Activated CD4-positive, CD25-positive, alpha-beta regulatory T cell treated with anti-CD3 and anti-CD28 coated beads, Interleukin-2, amount 50 U/mL, for 16 hours (primary cell): ENCODE measurements around the gene GPR162.
"Not testable (repeated sequence)": the region's sequence is repeated elsewhere in the genome, so short reads cannot be mapped to it uniquely, and the experiment has no call there.

Source experiments
- DNase-seq: peaks from one replicate; pipeline ENCODE4 v3.0.0-alpha.2; 2020; ENCODE audit warnings: low read depth, low spot score

Gene GPR162

DNA sequence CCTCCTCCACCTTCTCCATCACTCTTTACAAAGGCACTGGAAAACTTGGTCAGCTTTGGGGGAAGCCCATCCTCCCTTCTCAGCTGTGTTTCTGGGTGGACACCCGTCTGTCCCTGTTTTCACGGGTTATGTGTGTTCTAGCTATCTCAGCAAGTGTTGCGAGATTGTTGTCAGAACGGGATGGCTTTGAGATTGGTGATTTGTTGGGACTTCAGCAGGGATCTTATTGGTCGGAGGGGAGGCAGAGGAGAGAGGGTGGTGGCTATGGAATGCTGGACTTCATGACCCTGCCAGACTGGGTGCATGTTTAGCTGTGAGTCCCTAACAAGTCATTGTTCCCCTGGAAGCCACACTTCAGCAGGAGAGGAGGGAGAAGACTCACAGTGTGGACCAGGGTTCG is 32.4 kb downstream of the GPR162 start:
- DNase-seq, result no peak

DNA sequence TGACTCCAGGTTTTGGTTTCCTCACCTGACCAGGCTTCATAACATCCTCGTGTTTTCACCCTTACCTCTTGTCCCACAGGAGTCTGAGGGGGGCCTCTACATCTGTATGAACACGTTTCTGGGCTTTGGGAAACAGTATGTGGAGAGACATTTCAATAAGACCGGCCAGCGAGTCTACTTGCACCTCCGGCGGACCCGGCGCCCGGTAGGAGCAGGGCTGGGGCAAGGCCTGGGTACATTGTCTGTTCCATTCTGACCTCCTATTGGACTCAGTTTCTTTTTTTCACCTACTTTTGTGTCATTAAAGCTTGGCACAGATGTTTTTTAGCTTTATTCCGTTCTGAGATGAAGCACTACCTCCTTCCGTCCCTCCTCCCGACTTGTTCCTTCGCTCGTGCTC is 33.7 kb downstream of the GPR162 start:
- no peak for DNase-seq

DNA sequence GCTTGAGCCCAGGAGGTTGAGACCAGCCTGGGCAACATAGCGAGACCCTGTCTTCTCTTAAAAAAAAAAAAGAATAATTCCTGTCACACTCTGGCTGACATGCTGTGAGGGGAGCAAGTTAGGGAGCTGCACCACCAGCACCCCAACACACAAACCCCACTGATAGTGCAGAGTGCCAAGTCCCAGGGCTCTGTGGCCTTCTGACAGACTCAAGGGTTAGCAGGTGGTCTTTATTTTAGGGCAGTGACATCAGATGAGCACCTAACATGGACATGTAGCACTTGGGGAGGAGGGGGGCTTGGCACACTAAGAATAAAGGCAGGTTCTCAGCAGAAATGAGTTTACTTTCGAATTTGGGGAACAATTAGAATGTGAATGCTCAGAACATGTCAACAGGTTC is 37.2 kb downstream of the GPR162 start:
- no peak for DNase-seq

DNA sequence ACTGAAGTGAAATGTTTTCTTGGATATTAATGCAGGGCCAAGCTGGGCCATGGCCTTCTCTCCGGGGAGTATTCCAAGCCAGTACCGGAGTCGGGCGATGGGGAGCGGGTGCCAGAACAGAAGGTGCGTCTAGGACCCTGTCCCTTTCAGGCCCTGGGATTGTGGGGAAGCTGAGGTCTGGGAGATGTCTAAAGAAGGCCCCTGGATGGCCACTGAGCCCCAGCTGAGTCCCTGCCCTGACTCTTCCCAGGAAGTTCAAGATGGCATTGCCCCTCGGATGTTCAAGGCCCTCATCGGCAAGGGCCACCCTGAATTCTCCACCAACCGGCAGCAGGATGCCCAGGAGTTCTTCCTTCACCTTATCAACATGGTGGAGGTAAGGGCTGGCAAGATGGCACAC is 38.5 kb downstream of the GPR162 start:
- no peak for DNase-seq

DNA sequence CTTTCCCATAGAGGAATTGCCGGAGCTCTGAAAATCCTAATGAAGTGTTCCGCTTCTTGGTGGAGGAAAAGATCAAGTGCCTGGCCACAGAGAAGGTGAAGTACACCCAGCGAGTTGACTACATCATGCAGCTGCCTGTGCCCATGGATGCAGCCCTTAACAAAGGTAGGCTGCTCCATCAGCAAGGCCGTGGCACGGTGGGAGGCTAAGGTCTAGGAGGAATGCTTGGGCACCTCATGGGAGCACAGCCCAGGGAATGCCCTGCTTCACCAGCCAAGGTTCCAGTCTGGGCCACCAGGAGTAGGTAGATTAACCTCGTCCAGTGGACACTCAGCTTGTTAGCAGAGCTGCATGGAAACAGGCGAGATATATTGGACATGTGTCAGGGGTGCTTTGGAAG is 39.3 kb downstream of the GPR162 start:
- DNase-seq, result no peak

DNA sequence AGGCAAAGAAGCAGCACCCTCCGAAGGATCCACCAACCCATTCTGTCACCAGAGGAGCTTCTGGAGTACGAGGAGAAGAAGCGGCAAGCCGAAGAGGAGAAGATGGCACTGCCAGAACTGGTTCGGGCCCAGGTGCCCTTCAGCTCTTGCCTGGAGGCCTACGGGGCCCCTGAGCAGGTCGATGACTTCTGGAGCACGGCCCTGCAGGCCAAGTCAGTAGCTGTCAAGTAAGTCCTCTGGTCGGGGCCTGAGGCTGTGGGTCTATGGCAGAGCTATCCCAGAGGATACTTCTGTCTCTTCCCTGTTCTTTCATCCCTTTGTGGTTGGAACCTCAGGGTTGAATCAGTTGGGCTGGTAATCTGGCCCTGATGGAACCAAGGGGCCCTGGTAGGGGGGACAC is 39.8 kb downstream of the GPR162 start:
- DNase-seq, result no peak

DNA sequence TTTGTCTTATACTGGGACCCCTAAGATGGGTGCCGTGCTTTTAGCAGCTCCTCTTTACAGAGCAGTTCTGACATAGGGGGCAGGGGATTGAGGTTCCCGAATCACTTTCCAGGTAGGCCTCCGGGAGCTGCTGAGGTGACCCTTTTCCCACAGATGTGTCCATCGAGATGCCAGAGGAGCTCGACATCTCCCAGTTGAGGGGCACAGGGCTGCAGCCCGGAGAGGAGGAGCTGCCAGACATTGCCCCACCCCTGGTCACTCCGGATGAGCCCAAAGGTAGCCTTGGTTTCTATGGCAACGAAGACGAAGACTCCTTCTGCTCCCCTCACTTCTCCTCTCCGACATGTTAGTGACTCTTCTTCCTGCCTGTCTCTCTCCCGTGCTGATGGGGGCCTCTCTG is 41.4 kb downstream of the GPR162 start:
- no peak for DNase-seq

DNA sequence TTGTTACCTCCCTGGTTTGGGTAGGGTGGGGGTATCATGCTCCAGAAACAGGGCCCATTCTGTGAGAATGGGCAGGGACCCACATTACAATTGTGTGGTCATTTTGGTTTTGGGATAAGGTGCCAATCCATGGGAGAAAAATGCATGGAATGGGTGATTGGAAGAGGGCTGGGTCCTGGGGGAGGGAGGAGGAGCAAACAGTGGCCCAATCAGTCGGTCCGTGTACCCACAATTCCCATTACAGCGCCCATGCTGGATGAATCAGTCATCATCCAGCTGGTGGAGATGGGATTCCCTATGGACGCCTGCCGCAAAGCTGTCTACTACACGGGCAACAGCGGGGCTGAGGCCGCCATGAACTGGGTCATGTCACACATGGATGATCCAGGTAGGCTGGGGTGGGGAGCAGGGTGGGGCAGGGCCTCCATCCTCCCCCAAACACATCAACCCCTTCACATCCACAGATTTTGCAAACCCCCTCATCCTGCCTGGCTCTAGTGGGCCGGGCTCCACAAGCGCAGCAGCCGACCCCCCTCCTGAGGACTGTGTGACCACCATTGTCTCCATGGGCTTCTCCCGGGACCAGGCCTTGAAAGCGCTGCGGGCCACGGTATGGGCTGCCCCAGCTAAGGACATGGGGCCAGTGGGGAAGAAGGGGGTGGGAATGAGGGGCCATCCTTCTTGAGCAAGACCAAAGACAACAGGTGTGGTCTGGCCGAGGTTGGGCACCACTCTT is 42.1 kb downstream of the GPR162 start:
- DNase-seq, result no peak

DNA sequence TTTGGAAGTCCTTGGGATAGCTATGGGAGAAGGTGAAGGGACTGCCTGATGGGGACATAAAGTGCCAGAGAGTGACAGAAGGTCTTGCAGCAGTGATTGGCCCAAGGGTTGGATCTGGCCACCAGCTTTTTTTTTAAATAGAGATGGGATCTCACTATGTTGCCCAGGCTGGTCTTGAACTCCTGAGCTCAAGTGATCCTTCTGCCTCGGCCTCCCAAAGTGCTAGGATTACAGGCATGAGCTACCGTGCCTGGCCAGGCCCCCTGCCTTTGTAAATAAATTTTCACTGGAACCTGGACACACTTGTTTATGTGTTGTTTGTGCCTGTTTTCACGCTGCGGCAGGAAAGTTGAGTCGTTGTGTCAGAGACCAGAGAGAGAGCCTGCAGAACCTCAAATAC is 43.7 kb downstream of the GPR162 start:
- DNase-seq, result not testable (repeated sequence)

DNA sequence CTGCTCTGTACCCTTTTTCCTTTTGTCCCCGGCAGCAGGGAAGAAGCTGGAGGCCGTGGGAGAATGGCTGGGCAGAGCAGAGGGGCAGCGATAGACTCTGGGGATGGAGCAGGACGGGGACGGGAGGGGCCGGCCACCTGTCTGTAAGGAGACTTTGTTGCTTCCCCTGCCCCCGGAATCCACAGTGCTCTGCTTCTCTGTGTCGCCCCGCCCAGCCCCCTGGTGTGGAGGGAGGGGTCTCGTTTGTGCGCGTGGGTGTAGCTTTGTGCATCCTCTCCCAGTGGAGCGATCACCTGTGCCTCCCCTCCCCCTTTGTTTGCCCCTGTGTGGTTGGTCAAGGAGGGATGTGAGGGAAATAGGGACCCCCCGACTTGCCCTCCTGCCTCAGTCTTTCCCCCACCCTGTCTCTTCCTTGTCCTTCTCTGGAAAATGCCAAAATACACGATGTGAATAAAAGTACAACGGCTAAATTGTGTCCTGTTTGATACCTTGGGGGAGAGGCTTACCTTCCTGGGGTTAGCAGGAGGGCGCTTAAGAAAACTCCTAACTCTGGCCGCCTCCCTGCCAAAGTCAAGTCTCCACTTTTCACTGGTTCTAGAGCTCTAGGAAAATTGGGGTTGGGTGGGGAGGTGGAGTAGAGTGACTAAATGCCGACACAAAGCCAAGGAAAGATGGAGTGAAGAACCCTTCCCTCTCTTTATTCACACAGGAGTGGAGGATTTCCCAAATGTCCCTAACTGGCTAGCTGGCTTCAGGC is 44.7 kb downstream of the GPR162 start:
- no peak for DNase-seq

DNA sequence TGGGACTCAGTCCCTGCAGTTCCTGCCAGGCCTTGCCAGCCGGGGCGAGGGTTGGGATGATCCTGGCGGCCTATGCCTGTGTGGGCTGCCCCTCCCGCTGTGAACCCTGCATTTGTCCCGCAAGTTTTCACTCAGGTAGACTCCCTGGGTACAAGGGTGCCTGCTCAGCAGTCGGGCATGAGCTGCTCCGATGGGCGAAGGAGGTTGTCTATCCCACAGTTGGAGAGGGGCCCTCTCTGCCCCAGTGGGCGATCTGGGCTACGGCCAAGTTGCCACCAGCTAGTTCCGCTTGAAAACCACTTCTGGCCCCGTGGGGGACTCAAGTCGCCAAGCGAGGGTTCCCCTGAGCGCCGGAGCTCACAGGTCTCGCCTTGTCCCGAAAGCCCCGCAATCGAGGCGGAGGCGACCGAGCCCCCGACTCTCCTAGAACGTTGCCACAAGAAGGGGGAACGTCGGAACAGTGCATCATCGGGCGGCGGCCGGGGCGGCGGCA is 45.3 kb downstream of the GPR162 start:
- DNase-seq, result no peak

DNA sequence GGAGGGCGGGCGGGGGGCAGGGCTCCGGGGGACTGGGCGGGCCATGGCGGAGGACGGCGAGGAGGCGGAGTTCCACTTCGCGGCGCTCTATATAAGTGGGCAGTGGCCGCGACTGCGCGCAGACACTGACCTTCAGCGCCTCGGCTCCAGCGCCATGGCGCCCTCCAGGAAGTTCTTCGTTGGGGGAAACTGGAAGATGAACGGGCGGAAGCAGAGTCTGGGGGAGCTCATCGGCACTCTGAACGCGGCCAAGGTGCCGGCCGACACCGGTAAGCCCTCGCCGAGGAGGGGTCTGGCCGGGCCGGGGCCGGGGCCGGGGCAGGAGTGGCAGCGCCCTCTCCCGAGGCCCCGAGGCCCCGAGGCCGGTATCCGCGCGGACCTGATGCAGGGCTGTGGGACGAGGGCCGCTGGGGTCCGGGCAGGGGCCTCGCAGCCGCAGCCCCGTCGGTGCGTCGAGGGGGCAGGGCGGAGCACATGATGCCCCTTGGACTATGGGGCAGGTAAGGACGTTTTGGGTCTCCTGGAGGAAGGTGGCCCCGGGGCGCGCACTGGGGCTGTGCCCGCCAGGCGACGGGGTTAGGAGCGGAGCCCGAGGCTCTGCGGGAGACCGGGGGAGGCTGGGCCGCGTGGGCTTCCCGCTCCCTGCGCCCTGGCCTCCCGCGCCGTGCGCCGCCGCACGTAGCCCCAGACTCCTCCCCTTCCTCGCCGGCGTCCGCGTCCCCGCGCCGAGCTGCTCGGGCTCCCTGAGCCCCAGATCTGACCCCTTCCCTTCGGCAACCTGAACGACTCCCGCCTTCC is 46.0 kb downstream of the GPR162 start, which contains the start of gene TPI1:
Gene TPI1, plus strand, starts transcription at position 119 of the 798 bp plus-strand sequence. Its CDS starts 36 bp downstream, at position 155.
- peak; percentile 55 for DNase-seq

DNA sequence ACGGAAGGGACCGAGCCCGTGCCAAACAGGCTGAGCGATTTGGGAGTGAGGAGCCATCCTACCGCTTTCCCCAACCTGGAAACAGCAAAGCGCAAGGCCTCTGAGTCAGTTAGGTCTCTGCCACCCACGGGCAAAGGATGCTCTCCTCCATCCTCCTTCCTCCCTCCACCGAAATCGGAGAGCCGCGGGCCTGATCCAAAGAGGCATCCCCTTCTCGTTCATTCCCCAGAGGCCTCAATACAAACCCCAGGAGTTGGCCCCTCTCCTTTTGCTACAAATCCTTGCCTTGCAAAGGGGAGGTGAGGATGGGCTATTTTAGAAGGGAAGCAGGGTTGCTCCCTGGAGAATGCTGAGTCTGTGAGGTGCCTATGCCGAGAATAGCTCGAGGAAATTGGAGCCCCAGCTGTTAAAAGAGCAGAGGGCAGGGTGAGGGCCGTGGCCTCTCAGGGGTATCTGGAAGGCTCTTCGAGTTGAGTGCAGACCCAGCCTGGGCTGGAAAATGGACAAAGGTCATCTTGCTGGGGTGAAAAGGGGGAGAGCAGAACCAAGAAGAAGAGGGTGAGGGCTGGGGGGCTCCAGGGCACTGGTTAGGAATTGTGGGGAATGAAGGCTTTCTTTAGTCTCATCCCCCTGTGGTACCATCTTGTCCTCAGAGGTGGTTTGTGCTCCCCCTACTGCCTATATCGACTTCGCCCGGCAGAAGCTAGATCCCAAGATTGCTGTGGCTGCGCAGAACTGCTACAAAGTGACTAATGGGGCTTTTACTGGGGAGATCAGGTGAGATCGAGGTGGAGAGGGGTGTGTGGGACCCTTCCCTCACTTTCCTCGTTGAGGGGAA is 46.8 kb downstream of the GPR162 start:
- no peak for DNase-seq

DNA sequence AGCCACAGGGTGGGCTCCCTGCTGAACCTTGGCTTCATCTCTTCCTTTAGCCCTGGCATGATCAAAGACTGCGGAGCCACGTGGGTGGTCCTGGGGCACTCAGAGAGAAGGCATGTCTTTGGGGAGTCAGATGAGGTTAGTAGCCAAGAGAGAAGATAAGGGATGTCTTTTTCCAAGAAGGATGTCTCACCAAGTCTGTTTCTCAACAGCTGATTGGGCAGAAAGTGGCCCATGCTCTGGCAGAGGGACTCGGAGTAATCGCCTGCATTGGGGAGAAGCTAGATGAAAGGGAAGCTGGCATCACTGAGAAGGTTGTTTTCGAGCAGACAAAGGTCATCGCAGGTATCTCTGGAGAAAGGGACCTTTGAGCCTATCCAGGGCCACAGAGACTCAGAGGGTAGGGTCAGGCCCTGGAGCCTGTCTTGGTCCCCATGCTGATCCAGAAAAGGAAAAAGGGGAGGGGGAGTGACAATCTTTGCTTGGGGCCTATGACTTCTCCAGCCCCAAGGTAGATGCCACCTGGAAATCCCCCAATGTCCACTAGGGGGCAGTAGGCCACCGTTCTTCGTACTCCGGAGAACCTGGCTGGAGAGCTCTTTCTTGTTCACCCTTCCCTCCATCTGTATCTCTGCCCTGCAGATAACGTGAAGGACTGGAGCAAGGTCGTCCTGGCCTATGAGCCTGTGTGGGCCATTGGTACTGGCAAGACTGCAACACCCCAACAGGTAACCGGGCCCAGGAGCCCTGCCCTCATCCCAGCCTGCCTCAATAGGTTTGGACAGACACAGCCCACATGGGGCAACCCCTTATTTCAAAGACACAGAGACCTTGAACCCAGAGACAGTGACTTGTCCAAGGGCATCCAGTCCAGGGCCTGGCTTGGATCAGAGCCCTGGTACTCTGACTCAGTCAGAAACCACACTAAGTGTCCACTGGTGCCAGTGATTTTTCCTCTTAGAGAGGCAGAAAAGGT is 47.7 kb downstream of the GPR162 start:
- DNase-seq, result peak; percentile 75

DNA sequence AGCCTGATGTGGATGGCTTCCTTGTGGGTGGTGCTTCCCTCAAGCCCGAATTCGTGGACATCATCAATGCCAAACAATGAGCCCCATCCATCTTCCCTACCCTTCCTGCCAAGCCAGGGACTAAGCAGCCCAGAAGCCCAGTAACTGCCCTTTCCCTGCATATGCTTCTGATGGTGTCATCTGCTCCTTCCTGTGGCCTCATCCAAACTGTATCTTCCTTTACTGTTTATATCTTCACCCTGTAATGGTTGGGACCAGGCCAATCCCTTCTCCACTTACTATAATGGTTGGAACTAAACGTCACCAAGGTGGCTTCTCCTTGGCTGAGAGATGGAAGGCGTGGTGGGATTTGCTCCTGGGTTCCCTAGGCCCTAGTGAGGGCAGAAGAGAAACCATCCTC is 48.7 kb downstream of the GPR162 start:
- not testable (repeated sequence) for DNase-seq

DNA sequence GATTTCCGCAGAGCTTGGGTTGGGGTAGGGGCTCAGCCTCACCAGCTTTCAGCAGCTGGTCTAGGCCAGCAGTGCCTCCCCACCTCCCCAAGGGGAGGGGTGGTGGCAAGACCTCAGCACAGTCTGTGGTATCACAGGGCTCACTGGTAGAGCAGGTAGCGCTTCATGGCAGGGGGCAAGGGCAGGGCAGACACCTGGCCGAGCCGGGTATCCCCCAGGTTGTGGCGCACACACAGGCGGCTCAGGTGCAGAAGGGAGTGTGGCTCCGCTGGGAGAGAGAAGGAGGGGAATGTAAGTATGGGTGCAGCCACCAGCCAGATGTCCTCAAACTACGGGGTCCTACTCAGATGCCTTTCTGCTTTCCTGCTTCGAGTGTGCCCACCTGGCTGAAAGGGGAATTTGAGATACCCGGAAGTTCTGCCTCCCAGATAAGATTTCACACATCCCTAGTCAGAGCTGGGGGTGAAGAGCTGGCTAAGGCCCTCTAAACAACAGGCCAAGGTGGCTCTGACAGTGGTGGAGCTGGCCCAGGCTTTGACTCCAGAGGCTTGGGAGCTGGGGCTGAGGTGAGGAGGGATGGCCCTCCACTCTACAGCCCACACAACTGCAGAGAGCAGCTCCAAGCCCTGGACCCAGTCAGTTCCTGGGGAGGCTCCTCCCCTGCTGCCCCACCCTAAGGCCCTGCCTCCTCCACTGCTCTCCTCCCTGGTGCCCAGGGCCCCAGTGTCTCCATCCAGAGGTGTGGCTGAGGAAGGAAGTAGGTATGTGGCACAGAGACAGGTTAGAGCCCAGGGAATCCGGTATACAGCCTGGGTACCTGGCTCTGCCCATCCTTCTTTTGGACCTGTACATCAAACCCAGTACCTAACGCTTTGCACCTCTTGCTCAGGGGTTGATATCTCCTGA is 49.7 kb downstream of the GPR162 start:
- no peak for DNase-seq

DNA sequence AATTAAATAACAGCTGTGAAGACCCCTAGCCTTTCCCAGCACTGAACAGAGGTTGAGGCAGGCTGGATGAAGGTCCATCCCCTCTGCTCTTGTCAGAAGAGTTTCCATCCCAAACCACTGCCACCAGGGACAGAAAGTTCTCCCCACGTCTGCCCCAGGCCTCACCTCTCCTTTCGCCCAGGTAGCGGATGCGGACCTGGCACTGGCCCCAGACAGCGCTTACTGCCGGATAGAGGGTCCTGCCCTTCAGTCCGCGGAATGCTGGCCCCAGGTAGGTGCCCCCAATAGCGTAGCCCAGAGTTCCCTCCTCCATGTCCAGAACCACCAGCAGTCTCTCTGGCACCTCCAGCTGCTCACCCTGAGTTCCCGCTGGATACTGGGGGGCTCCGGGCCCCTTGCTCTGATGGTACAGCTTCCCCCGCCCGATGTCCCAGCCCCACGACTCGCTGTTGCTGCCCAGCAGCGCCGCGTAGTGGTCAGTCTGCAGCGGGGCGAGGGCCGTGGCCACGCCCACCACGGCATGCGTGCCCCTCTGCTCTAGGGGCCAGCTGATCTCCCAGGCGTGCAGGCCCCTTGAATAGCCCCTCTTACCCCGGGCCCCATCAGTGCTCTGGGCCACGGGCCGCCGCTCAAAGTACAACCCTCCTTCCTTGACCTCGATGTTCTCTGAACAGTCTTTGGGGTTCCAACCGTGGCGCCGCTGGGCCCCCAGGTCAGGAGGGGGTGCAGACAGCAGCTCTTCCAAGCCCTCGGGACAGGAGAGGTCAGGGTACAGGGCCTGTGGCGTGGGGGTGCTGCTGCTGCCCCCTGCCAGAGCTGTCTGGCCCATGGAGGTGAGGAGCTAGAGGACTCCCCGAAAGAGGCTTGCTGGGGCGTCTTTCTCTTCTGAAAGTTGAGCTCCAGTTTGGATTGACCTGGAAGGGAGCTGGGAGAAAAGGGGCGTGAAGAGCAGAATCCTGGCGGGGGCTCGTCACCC is 50.7 kb downstream of the GPR162 start:
- DNase-seq, result peak; percentile 68
